OCI-LY7 (cell line): ENCODE results near the gene SNU13. TPM values are rescaled to one million over a fixed set of nuclear protein-coding genes. Genes with fewer than 3 reads are reported as not detected.
"Not testable (repeated sequence)": the region's sequence is repeated elsewhere in the genome, so short reads cannot be mapped to it uniquely, and the experiment has no call there.

ENCODE experiments used
- BruUV-seq: library from RNA; stranded (reverse); fragments of 400-500 nt; replicated peaks from 2 replicates; lab custom pipeline; 2021; lab: Mats Ljungman, UMichigan
- CTCF ChIA-PET: fragments of 300-600 bp; sonication (Branson Sonifier 250); formaldehyde crosslinking; loops from one replicate; lab custom pipeline; 2022; ENCODE audit warnings: antibody characterized with exemption; ENCODE audit not compliant: unreplicated experiment; lab: Charles Lee
- POLR2A ChIA-PET: fragments of 300-600 bp; sonication (Branson Sonifier 250); formaldehyde crosslinking; loops from one replicate; lab custom pipeline; 2022; ENCODE audit warnings: antibody characterized with exemption; lab: Charles Lee
- DNase-seq: peaks from one replicate; pipeline ENCODE4 v3.0.0-alpha.2; 2015; ENCODE audit warnings: low spot score
- H2AFZ ChIP-seq: fragments of 200-600 bp; sonication (generic), shearing (Covaris generic); 2 replicates; pipeline ENCODE4 v1.6.1; 2014; ENCODE audit warnings: mild to moderate bottlenecking, antibody characterized with exemption, low read length, moderate library complexity
- H3K27ac ChIP-seq: fragments of 200-600 bp; sonication (generic); 2 replicates; pipeline ENCODE4 v1.5.1; 2014; ENCODE audit warnings: mixed run types, low read depth, mild to moderate bottlenecking, moderate library complexity, low read length, inconsistent platforms; ENCODE audit not compliant: poor library complexity, severe bottlenecking
- H3K36me3 ChIP-seq: fragments of 200-600 bp; sonication (generic); 2 replicates; pipeline ENCODE4 v1.6.1; 2014; ENCODE audit warnings: mild to moderate bottlenecking, antibody characterized with exemption, low read length, moderate library complexity, mixed read lengths; ENCODE audit not compliant: insufficient read depth
- H3K4me1 ChIP-seq: fragments of 200-600 bp; sonication (generic); 2 replicates; pipeline ENCODE4 v1.5.1; 2014; ENCODE audit warnings: mild to moderate bottlenecking, low read length; ENCODE audit not compliant: insufficient read depth, poor library complexity, severe bottlenecking
- H3K4me2 ChIP-seq: fragments of 200-600 bp; sonication (generic); 2 replicates; pipeline ENCODE4 v1.6.1; 2014; ENCODE audit warnings: mild to moderate bottlenecking, low read length
- H3K4me3 ChIP-seq: fragments of 200-600 bp; sonication (generic); 2 replicates; pipeline ENCODE4 v1.5.1; 2014; ENCODE audit warnings: mild to moderate bottlenecking, low read depth, low read length; ENCODE audit not compliant: poor library complexity, severe bottlenecking
- H3K79me2 ChIP-seq: fragments of 200-600 bp; sonication (generic); 2 replicates; pipeline ENCODE4 v1.6.1; 2016; ENCODE audit warnings: low read depth, mild to moderate bottlenecking, low read length, moderate library complexity, mixed read lengths; ENCODE audit not compliant: insufficient read depth
- H3K9me2 ChIP-seq: fragments of 200-600 bp; sonication (generic); 2 replicates; pipeline ENCODE4 v1.6.1; 2016; ENCODE audit warnings: mild to moderate bottlenecking, low read length, mixed read lengths; ENCODE audit not compliant: insufficient read depth
- H3K9me3 ChIP-seq: fragments of 200-600 bp; sonication (generic); 2 replicates; pipeline ENCODE4 v1.6.1; 2014; ENCODE audit warnings: mild to moderate bottlenecking, mixed run types, low read length, mixed read lengths
- H4K20me1 ChIP-seq: fragments of 200-600 bp; sonication (generic); 2 replicates; pipeline ENCODE4 v1.6.1; 2014; ENCODE audit warnings: mild to moderate bottlenecking, antibody characterized with exemption, low read length, moderate library complexity, mixed read lengths; ENCODE audit not compliant: insufficient read depth
- EZH2phosphoT487 ChIP-seq: fragments of 200-600 bp; sonication (generic); IDR thresholded peaks from 2 replicates; pipeline ENCODE4 v1.6.1; 2018; ENCODE audit warnings: low read depth, borderline replicate concordance, mild to moderate bottlenecking, mixed run types, antibody characterized with exemption, low read length, moderate library complexity, mixed read lengths
- intact Hi-C: fragments of 100-400 bp; cut with micrococcal nuclease; formaldehyde crosslinking; loops from one replicate; pipeline ENCODE4 v1.10.0; 2022; ENCODE audit not compliant: unreplicated experiment
- total RNA-seq, 2 experiments: library from RNA; depleted of rRNA in 1 of 2; stranded (reverse); fragments of >200 nt in 1 of 2; shearing (Covaris generic) in 1 of 2; gene quantifications; 2 replicates each; pipeline ENCODE4 v1.2.3, GENCODE V29; 2014 to 2022
- TF ChIP-seq, protein P1 (sequence below): fragments of 200-600 bp; sonication (generic); conservative IDR thresholded peaks from 2 replicates; pipeline ENCODE4 v1.5.1; 2014; ENCODE audit warnings: mild to moderate bottlenecking, antibody characterized with exemption, low read length, moderate library complexity, mixed read lengths

Gene SNU13
- total RNA-seq, 2 experiments from 2014 or later: 199 to 246 TPM

DNA sequence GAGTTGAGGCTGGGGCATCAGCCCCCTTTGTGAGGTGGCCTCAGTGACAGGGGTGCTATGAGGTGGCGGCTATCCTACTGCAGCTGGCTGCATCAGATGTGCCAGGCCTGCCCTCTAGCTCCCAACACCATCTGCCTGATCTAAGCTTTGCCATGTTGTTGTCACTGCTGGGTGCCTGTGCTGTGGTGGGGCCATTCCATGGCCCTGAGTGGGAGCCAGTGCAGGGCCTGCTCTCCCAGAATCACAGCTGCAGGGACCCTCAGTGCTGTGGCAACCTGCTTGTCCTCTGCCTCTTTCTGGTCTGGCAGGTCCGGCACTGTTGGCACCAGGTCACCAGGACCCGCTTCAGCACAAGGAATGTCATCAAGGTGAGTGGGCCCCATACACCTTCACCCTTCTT is 1.8 kb upstream of the SNU13 start:
- Histone ChIP-seq H3K27ac (no peak overlapping the region), H3K79me2 (peaks cover 31% of the 10 kb centered on the region), H3K4me1 (peaks cover 26% of the 10 kb centered on the region), H2AFZ (no peak overlapping the region), H3K36me3 (peaks cover 4% of the 10 kb centered on the region; the same call in 1 of the 2 replicates), H4K20me1 (no peaks in the 10 kb centered on the region), H3K4me3 (no peak overlapping the region), H3K4me2 (no peak overlapping the region), H3K9me2 (no peaks in the 10 kb centered on the region), H3K9me3 (no peaks in the 10 kb centered on the region)
- CTCF ChIA-PET: no interaction called here
- no peak for TF ChIP-seq EZH2phosphoT487
- TF ChIP-seq, protein P1, sequence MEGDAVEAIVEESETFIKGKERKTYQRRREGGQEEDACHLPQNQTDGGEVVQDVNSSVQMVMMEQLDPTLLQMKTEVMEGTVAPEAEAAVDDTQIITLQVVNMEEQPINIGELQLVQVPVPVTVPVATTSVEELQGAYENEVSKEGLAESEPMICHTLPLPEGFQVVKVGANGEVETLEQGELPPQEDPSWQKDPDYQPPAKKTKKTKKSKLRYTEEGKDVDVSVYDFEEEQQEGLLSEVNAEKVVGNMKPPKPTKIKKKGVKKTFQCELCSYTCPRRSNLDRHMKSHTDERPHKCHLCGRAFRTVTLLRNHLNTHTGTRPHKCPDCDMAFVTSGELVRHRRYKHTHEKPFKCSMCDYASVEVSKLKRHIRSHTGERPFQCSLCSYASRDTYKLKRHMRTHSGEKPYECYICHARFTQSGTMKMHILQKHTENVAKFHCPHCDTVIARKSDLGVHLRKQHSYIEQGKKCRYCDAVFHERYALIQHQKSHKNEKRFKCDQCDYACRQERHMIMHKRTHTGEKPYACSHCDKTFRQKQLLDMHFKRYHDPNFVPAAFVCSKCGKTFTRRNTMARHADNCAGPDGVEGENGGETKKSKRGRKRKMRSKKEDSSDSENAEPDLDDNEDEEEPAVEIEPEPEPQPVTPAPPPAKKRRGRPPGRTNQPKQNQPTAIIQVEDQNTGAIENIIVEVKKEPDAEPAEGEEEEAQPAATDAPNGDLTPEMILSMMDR: no peak
- POLR2A ChIA-PET: no interaction called here
- no TSS peak for BruUV-seq
- intact Hi-C loops: no loop called here
- no peak for DNase-seq

DNA sequence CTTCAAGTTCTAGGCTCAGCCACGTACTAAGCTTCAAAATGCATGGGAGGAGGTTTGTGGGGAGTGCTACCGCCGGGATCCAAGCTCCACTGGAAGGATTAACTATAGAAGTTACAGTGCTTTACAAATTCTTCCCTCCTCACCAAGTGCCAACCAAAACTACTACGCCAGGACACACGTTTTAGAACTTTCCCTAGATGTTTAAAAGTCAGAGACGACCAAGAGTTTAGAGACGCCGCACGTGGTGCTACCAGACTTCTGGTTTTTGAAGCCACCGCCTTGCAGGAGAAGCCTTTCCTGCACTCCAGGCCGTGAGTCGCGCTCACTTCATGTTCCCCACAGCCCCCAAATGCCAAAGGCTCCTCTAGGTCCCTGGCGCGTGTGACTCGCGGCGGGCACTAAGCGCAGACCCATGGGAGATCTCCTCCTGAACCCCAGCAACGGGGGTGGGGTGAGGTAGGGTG is 734 bp downstream of the SNU13 start:
- ChIA-PET POLR2A (interaction anchor here (1.1 to 1.3 kb wide), 2 partner anchors 21 kb away, joined by 5 to 6 read pairs; no protein-coding TSS in a partner anchor), CTCF (no interaction called here)
- intact Hi-C loops: loop anchor here (2.0 kb wide), 2 partner anchors 21 to 259 kb away; partner anchors contain the start of gene CENPM
- Histone ChIP-seq H3K79me2 (peaks cover 57% of the 10 kb centered on the region), H2AFZ (peak overlapping the region; percentile 90; the same call in 1 of the 2 replicates), H3K4me3 (peak overlapping the region; percentile 87), H4K20me1 (no peaks in the 10 kb centered on the region), H3K4me1 (peaks cover 39% of the 10 kb centered on the region), H3K9me2 (no peaks in the 10 kb centered on the region), H3K9me3 (no peaks in the 10 kb centered on the region), H3K36me3 (peaks cover 17% of the 10 kb centered on the region), H3K4me2 (peak overlapping the region; percentile 97), H3K27ac (peak overlapping the region; percentile 83)
- TF ChIP-seq, protein P1: no peak
- TF ChIP-seq EZH2phosphoT487: no peak
- peak; percentile 52 for DNase-seq
- TSS peak; percentile 74 for BruUV-seq

DNA sequence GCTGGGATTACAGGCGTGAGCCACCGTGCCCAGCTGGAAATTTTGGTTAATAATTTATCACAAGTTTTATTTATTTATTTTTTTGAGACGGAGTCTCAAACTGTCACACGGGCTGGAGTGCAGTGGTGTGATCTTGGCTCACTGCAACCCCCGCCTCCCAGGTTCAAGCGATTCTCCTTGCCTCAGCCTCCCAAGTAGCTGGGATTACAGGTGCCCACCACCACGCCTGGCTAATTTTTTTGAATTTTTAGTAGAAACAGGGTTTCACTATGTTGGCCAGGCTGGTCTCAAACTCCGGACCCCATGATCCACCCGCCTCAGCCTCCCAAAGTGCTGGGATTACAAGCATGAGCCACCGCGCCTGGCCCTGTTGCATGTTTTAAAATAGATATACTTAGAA is 1.8 kb downstream of the SNU13 start:
- peaks cover 41% of the 10 kb centered on the region for H3K4me1 ChIP-seq
- H4K20me1 ChIP-seq, H2AFZ ChIP-seq, H3K9me3 ChIP-seq, CTCF ChIA-PET, H3K9me2 ChIP-seq, intact Hi-C loops, H3K27ac ChIP-seq, DNase-seq, BruUV-seq: not testable (repeated sequence)
- peak overlapping the region; percentile 87 for H3K4me3 ChIP-seq
- H3K36me3 ChIP-seq: peaks cover 24% of the 10 kb centered on the region
- peak overlapping the region; percentile 97 for H3K4me2 ChIP-seq
- POLR2A ChIA-PET: interaction anchor here (0.6 to 1.1 kb wide), 2 partner anchors 12 to 20 kb away, joined by 4 to 5 read pairs; no protein-coding TSS in a partner anchor
- H3K79me2 ChIP-seq: peaks cover 67% of the 10 kb centered on the region
